ENCODE measurements around the gene TRIM8. TPM values are rescaled to one million over a fixed set of nuclear protein-coding genes. Genes with fewer than 3 reads are reported as not detected.

The TRIM8 gene
- total RNA-seq, 1 experiment from 2014 or later, result 37.0 TPM

GRCh38 chr10:102701272-102701671 lies 57.0 kb downstream of the TRIM8 start:
- Histone ChIP-seq H3K23me2 (ENCODE audit: insufficient read length, low read depth, low read length, poor library complexity, severe bottlenecking) (no peaks in the 10 kb centered on the region), H3K23ac (ENCODE audit: insufficient read length, low read depth, low read length) (no peak overlapping the region), H3K9ac (ENCODE audit: extremely low read depth, insufficient read length, low read length) (no peak overlapping the region), H2BK12ac (ENCODE audit: insufficient read length, low read depth, low read length) (no peak overlapping the region), H3K4me2 (ENCODE audit: insufficient read depth, insufficient read length, low read length) (no peak overlapping the region), H4K8ac (replicated peaks; ENCODE audit: insufficient read length, low read depth, low read length) (no peak overlapping the region), H2BK20ac (ENCODE audit: low read depth, low read length, poor library complexity, severe bottlenecking) (no peak overlapping the region), H3K4me1 (ENCODE audit: insufficient read depth, low read length) (no peaks in the 10 kb centered on the region), H4K91ac (ENCODE audit: insufficient read length, low read depth, low read length) (no peak overlapping the region), H3K79me1 (ENCODE audit: insufficient read depth, low read depth, low read length, poor library complexity, severe bottlenecking) (peaks cover 2% of the 10 kb centered on the region), H3K79me2 (ENCODE audit: insufficient read depth, low read length) (no peaks in the 10 kb centered on the region), H4K20me1 (ENCODE audit: control insufficient read depth, insufficient read depth, insufficient read length) (no peaks in the 10 kb centered on the region), H3T11ph (ENCODE audit: low read length) (no peak overlapping the region), H2BK15ac (ENCODE audit: low read depth, low read length) (no peak overlapping the region), H2AK5ac (ENCODE audit: insufficient read length, low read length) (no peak overlapping the region), H3K4ac (ENCODE audit: low read depth, low read length) (no peak overlapping the region), H4K5ac (ENCODE audit: insufficient read length, low read depth, low read length) (no peak overlapping the region), H3K56ac (ENCODE audit: insufficient read length, low read depth, low read length) (no peak overlapping the region), H3K27me3 (ENCODE audit: insufficient read depth, low read length) (no peaks in the 10 kb centered on the region), H2AFZ (ENCODE audit: low read length) (no peak overlapping the region), H3K18ac (ENCODE audit: insufficient read length, low read depth, low read length) (no peak overlapping the region), H3K9me3 (ENCODE audit: control insufficient read depth, low read depth, low read length) (no peaks in the 10 kb centered on the region), H3K14ac (ENCODE audit: insufficient read depth, low read length) (no peak overlapping the region), H2BK120ac (ENCODE audit: low read depth, low read length, poor library complexity, severe bottlenecking) (no peak overlapping the region), H2BK5ac (ENCODE audit: insufficient read length, low read length) (no peak overlapping the region), H3K27ac (ENCODE audit: insufficient read length, low read depth, low read length) (no peak overlapping the region)
- H3K36me3 Mint-ChIP-seq (ENCODE audit: insufficient read depth in 1 of 3, low read depth in 3 of 3), result peaks cover 17 to 35% (median 31%) of the 10 kb centered on the region in 3 experiments
- no peaks in the 10 kb centered on the region; a peak in 1 of 5 replicates for H3K9me3 Mint-ChIP-seq
- WGBS (ENCODE audit: extremely low coverage, insufficient read length, low lambda C conversion rate), result no CpG with 5 or more reads among the region's 3 CpGs
- H3K4me3 Mint-ChIP-seq, result no peak overlapping the region
- H3K4me1 Mint-ChIP-seq, result peaks cover 0 to 3% of the 10 kb centered on the region in 2 experiments; a peak in 1 of 4 replicates
- H3K27ac Mint-ChIP-seq, result no peak overlapping the region
- DNase-seq, result no peak
- no peaks in the 10 kb centered on the region for H3K27me3 Mint-ChIP-seq (ENCODE audit: low read depth)
- TF ChIP-seq CTCF (conservative IDR thresholded peaks at IDR 0.05), result no peak

Measured in H9 (cell line).